SK-N-MC (cell line): ENCODE measurements around the gene CAPN8.

ENCODE experiments used
- EZH2 ChIP-seq: fragments of 200-600 bp; sonication (generic); IDR thresholded peaks from one replicate; pipeline ENCODE4 v1.6.1; 2017; ENCODE audit warnings: antibody characterized with exemption
- FOXP2 ChIP-seq: optimal IDR thresholded peaks from 2 replicates; pipeline ENCODE3; 2011; ENCODE audit warnings: mild to moderate bottlenecking, moderate library complexity; ENCODE audit not compliant: insufficient read depth; ENCODE audit errors: extremely low read length, control extremely low read depth
- POLR2AphosphoS5 ChIP-seq: IDR thresholded peaks from 2 replicates; pipeline ENCODE4 v1.6.1; 2012; ENCODE audit warnings: mild to moderate bottlenecking, low read depth, low read length, borderline replicate concordance

- TF ChIP-seq POLR2AphosphoS5 (no peak), EZH2 (no peak), FOXP2 (no peak)
Observed at GRCh38 chr1:223535319-223535718, 130.2 kb downstream of the CAPN8 start.
